ENCODE results near the gene ATP13A2.
"Not testable (repeated sequence)": the region's sequence is repeated elsewhere in the genome, so short reads cannot be mapped to it uniquely, and the experiment has no call there.

ATP13A2 gene

GRCh38 chr1:16978139-16978538 lies 33.6 kb downstream of the ATP13A2 start:
- no peak for DNase-seq

DNA sequence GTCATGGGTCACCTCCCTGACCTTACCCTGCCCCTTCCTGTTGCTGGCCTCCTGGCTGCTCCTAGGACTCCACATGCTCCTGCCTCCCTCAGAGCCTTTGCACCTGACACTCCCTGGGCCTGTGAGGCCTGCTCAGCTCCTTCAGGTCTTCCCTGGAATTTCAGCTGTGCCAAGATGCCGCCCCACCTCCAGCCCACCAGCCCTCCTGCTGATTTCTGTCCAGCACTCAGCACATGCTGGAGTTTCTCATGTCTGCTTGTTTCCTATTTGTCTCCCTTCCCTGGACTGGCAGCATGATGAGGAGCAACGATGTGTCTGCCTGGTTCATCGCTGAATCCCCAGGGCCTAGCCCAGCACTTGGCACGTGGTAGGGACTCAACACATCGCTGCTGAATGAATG lies 34.4 kb downstream of the ATP13A2 start:
- no peak for DNase-seq

DNA sequence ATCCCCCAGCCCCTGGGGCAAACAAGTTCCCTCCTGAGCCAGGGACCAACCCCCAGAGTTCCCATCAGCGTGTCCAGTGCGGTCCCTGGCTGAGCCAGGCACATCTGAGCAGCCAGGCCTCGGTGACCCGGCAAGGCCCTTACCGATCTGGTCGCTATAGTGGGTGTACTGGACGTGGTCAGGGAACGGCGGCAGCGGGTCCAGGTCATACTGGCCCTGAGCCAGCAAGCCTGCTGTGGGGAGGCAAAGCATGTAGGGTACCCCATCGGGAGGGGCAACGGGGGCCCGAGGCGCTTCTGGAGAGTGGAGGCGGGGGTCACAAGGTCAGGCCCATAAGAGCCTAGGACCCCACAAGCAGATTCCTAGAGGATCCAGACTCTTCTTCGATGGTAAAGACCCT lies 34.8 kb downstream of the ATP13A2 start:
- DNase-seq, result no peak

- no peak for DNase-seq
Observed at GRCh38 chr1:16975838-16976237, 35.9 kb downstream of the ATP13A2 start.

- DNase-seq, result no peak
Observed at GRCh38 chr1:16975211-16975610, 36.5 kb downstream of the ATP13A2 start.

- no peak for DNase-seq
Observed at GRCh38 chr1:16973215-16973614, 38.5 kb downstream of the ATP13A2 start.

GRCh38 chr1:16972189-16972895 lies 39.4 kb downstream of the ATP13A2 start:
- no peak for DNase-seq

DNA sequence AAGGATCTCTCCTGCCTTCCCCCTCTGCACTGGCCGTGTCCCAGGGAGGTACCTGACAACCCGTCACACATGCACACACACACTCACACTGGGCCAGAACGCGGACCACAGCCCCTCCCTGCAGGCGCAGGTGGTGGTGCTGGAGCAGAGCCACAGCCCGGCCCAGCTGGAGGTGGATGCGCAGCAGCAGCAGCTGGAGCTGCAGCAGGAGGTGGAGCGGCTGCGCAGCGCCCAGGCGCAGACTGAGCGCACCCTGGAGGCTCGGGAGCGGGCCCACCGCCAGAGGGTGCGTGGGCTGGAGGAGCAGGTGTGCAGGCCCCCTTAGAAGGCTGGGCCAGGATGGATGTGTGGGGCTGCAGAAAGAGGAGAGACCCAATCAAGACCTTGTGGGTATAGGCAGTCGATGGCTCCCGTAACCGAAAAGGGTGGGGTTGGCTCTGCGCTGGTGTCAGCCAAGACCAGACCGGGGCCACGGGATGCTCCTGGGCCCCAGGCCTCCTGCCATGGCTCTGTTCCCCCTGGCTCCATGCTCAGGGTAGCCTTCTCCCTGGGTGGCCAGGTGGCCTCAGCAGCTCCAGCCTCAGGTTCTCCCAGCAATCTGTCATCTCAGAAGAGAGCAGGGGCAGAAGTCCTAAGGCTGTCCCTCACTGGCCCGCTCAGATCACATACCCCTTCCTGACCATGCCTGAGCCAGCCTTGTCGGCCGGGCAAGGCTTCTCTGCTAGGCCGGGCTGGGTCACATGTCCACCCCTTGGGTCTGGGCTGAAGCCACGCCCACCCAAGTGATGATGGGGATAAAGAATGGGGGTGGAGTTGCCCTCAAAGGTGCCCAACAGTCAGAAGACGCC lies 40.2 kb downstream of the ATP13A2 start:
- no peak for DNase-seq

DNA sequence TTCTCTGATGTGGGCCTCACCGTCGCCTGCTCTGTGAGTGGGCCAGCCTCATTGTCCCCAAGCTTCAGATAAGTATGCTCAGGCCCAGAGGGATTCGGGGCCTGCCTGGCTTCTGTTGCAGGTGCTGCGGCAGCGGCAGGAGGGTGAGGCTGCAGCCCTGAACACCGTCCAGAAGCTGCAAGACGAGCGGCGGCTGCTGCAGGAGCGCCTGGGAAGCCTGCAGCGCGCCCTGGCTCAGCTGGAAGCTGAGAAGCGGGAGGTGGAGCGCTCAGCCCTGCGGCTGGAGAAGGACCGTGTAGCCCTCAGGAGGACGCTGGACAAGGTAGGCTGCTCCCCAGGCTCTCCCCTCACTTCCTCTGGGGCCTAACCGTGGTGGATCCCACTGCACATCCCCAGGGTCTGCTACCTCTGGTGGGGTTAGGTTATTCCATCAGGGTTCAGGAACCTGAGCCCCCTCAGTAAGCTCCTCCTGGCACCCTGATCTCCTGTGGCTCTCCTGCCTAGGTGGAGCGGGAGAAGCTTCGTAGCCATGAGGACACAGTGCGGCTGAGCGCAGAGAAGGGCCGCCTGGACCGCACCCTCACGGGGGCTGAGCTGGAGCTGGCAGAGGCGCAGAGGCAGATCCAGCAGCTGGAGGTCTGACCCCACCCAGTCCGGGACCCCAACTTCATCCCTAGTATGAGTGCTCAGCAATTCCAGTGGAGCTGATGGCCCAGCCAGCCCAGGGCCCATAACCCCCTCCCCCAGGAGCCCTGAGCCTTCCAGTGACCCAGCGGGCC lies 41.4 kb downstream of the ATP13A2 start:
- DNase-seq, result no peak

DNA sequence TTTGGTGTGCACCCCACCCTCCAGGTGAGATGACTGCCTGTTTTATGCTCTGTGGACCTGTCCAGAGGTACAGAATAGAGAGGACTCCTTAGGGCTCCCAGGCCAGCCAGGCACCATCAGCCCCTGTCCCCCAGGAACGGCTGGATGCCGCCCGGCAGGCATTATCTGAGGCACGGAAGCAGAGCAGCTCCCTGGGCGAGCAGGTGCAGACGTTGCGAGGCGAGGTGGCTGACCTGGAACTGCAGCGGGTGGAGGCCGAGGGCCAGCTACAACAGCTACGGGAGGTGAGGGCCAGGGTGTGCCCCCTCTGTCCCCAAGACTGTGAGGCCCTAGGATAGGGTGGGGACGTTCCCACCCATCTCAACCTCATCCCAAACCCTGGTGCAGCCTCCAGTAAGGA lies 42.1 kb downstream of the ATP13A2 start:
- DNase-seq, result no peak

DNA sequence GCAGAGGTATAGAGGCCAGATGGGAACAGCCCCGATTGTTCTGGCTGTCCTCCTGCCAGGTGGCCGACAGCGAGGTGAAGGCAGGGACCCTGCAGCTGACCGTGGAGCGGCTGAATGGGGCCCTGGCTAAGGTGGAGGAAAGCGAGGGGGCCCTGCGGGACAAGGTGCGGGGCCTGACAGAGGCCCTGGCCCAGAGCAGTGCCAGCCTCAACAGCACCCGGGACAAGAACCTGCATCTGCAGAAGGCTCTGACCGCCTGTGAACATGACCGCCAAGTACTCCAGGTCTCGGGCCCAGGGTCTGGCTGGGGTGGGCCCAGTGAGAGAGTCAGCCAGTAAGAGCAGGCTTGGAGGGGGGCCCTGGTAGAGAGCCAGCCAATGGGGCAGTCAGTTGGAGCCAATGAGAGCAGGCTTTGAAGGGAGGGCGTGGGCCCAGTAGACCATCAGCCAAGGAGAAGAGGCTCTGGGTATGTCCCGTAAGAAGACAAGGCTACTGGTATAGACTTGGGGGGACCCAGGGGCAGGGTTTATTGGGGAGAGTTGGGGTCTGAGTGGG lies 42.6 kb downstream of the ATP13A2 start:
- DNase-seq, result no peak

- DNase-seq, result no peak
Observed at GRCh38 chr1:16968372-16968771, 43.4 kb downstream of the ATP13A2 start.

DNA sequence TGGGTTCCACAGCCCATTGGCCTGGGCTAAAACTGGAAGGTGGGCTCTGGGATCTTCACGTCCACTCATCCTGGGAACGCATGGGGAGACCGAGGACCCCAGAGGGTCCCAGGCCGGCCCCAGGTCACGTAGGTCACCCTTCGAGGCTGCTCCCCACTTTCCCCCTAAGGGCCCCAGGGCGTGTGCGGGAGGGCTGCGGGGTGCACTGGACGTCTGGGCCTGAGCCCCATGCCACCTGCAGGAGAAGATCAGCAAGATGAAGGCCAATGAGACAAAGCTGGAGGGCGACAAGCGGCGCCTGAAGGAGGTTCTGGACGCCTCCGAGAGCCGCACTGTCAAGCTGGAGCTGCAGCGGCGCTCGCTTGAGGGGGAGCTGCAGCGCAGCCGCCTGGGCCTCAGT lies 43.8 kb downstream of the ATP13A2 start:
- DNase-seq, result no peak

- peak; percentile 46 to 74 for DNase-seq
Observed at GRCh38 chr1:16967095-16967575, 44.6 kb downstream of the ATP13A2 start.

GRCh38 chr1:16966282-16966681 lies 45.4 kb downstream of the ATP13A2 start:
- no peak for DNase-seq

- DNase-seq, result no peak
Observed at GRCh38 chr1:16965486-16966067, 46.2 kb downstream of the ATP13A2 start.

DNA sequence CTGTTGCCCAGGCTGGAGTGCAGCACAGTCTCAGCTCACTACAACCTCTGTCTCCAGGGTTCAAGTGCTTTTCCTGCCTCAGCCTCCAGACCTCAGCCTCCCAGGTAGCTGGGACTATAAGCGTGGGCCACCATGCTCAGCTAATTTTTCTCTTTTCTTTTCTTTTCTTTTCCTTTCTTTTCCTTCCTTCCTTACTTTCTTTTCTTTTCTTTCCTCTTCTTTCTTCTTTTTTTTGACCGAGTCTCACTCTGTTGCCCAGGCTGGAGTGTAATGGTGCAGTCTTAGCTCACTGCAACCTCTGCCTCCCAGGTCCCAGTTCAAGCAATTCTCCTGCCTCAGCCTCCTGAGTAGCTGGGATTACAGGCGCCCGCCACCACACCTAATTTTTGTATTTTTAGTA lies 47.6 kb downstream of the ATP13A2 start:
- DNase-seq, result not testable (repeated sequence)

- DNase-seq, result no peak
Observed at GRCh38 chr1:16961297-16962133, 50.2 kb downstream of the ATP13A2 start.

DNA sequence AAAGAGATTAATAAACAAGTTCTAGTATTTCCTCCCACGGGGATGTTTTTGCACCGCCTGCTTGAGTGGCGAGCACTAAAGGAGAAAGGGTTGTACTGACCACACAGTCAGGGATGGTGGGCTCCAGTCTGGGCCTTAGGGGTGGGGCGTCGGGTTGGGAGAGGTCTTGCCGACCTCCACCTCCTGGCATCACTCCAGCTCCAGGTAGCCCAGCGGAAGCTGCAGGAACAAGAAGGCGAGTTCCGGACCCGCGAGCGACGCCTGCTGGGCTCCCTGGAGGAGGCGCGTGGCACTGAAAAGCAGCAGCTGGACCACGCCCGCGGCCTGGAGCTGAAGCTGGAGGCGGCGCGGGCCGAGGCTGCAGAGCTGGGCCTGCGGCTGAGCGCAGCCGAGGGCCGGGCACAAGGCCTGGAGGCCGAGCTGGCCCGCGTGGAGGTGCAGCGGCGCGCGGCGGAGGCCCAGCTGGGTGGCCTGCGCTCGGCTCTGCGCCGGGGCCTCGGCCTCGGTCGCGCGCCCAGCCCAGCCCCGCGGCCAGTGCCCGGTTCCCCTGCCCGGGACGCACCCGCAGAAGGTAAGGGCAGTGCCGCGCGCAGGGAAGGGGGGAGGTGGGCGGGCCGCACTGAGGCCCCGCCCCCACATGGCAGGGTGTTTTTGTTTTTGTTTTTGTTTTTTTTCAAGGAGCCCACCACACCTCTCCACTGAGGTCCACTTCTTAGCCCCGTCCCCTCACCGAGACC lies 51.0 kb downstream of the ATP13A2 start:
- DNase-seq, result no peak

- no peak for DNase-seq
Observed at GRCh38 chr1:16958475-16958874, 53.3 kb downstream of the ATP13A2 start.

DNA sequence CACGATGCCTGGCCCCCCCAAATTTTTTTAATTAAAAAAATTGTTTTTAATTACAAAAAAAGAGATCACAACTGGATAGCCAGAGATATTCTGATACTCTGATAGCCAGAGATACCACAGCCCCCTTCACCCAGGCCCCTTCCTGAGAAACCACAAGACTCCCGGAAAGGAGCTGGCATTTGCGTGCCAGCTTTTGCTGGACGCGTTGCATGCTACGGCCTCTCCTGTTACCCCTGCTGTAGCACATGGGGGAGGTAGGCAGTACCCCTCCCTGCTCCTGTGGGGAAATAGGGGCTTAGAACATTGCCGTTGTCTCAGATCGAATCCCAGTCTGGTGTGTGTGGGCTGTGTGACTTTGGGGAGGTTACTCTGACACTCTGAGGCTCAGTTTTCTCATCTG lies 54.0 kb downstream of the ATP13A2 start:
- no peak for DNase-seq
